DOHH2 (cell line): Measurements from ENCODE around the gene ATP8B1.

ENCODE experiments used
- H3F3A ChIP-seq: fragments of 200-600 bp; sonication (generic), shearing (Covaris generic); 2 replicates; pipeline ENCODE4 v1.6.0; 2016; ENCODE audit warnings: antibody characterized with exemption, mild to moderate bottlenecking; ENCODE audit not compliant: control insufficient read depth, insufficient read depth
- H3K27ac ChIP-seq: fragments of 200-600 bp; sonication (generic); 2 replicates; pipeline ENCODE4 v1.5.1; 2014; ENCODE audit warnings: low read depth, mild to moderate bottlenecking, low read length, moderate library complexity
- H3K27me3 ChIP-seq: fragments of 200-600 bp; sonication (generic); 2 replicates; pipeline ENCODE4 v1.6.1; 2014; ENCODE audit warnings: mild to moderate bottlenecking, low read length, mixed read lengths; ENCODE audit not compliant: control insufficient read depth
- H3K36me3 ChIP-seq: fragments of 200-600 bp; sonication (generic); 2 replicates; pipeline ENCODE4 v1.6.1; 2014; ENCODE audit warnings: mild to moderate bottlenecking, low read length, moderate library complexity, mixed read lengths; ENCODE audit not compliant: control insufficient read depth
- H3K4me1 ChIP-seq: fragments of 200-600 bp; sonication (generic); 2 replicates; pipeline ENCODE4 v1.6.1; 2014; ENCODE audit warnings: mild to moderate bottlenecking, low read length, mixed read lengths; ENCODE audit not compliant: control insufficient read depth
- H3K4me2 ChIP-seq: fragments of 200-600 bp; sonication (generic); 2 replicates; pipeline ENCODE4 v1.6.0; 2014; ENCODE audit warnings: mild to moderate bottlenecking, low read length, moderate library complexity
- H3K4me3 ChIP-seq: fragments of 200-600 bp; sonication (generic); 2 replicates; pipeline ENCODE4 v1.5.1; 2014; ENCODE audit warnings: mild to moderate bottlenecking, low read length, mixed read lengths
- H3K79me2 ChIP-seq: fragments of 200-600 bp; sonication (generic); 2 replicates; pipeline ENCODE4 v1.6.1; 2014; ENCODE audit warnings: mild to moderate bottlenecking, low read length, mixed read lengths; ENCODE audit not compliant: control insufficient read depth
- H3K9me2 ChIP-seq: fragments of 200-600 bp; sonication (generic); replicated peaks from 2 replicates; pipeline ENCODE4 v1.6.1; 2014; ENCODE audit warnings: mild to moderate bottlenecking, low read length, mixed read lengths; ENCODE audit not compliant: control insufficient read depth
- H3K9me3 ChIP-seq: fragments of 200-600 bp; sonication (generic); 2 replicates; pipeline ENCODE4 v1.6.1; 2014; ENCODE audit warnings: antibody characterized with exemption, low read length, mixed read lengths; ENCODE audit not compliant: control insufficient read depth, insufficient read depth
- H4K20me1 ChIP-seq: fragments of 200-600 bp; sonication (generic); 2 replicates; pipeline ENCODE4 v1.6.0; 2014; ENCODE audit warnings: low read depth, mild to moderate bottlenecking, antibody characterized with exemption, low read length, moderate library complexity; ENCODE audit not compliant: control insufficient read depth, insufficient read depth
- EZH2phosphoT487 ChIP-seq: fragments of 200-600 bp; sonication (generic); IDR thresholded peaks from 2 replicates; pipeline ENCODE4 v1.6.1; 2017; ENCODE audit warnings: borderline replicate concordance, mild to moderate bottlenecking, antibody characterized with exemption, low read length, moderate library complexity, mixed read lengths
- TF ChIP-seq, protein P1 (sequence below): fragments of 200-600 bp; sonication (generic); IDR thresholded peaks from one replicate; pipeline ENCODE4 v1.5.1; 2014; ENCODE audit warnings: antibody characterized with exemption, mild to moderate bottlenecking, low read depth, low read length; ENCODE audit not compliant: poor library complexity, severe bottlenecking

ATP8B1 gene

DNA sequence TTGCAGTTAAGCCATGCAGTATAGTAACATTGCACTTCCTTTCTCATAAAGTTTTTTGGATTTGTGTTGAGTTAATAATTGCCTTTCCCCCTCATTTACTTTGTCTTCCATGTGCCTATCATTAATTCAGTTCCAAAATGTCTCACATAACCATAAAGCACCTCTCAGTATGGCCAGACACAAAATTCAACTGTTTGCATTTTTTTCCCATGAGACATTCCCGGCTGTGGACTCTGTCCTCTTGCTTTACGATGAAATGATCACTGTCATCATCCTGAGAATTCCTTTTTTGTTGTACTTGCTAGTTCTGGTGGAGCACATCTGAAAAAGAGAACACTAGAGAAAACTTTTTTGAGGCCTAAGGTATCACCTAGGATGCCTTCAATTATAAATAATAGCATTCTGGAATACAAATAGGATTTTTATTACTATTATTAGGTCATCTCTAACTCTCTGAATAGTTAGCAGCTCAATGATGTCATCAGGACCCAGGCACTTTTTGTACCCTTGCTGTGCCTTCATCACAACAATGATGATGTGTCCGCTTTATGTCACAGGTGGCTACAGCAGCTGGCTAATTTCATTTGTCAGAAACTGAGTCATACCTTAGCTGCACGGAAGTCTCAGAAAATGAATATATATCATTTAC is 8.5 kb upstream of the ATP8B1 start:
- peaks cover 12% of the 10 kb centered on the region; the same call in 1 of the 2 replicates for H3K9me3 ChIP-seq
- no peaks in the 10 kb centered on the region for H3K9me2 ChIP-seq
- no peaks in the 10 kb centered on the region for H4K20me1 ChIP-seq
- no peaks in the 10 kb centered on the region for H3K36me3 ChIP-seq
- H3K27ac ChIP-seq: no peak overlapping the region
- H3K4me3 ChIP-seq: no peak overlapping the region
- H3F3A ChIP-seq: no peaks in the 10 kb centered on the region
- H3K4me1 ChIP-seq: no peaks in the 10 kb centered on the region
- H3K27me3 ChIP-seq: no peaks in the 10 kb centered on the region
- H3K79me2 ChIP-seq: no peaks in the 10 kb centered on the region
- no peak overlapping the region for H3K4me2 ChIP-seq
- TF ChIP-seq, protein P1, sequence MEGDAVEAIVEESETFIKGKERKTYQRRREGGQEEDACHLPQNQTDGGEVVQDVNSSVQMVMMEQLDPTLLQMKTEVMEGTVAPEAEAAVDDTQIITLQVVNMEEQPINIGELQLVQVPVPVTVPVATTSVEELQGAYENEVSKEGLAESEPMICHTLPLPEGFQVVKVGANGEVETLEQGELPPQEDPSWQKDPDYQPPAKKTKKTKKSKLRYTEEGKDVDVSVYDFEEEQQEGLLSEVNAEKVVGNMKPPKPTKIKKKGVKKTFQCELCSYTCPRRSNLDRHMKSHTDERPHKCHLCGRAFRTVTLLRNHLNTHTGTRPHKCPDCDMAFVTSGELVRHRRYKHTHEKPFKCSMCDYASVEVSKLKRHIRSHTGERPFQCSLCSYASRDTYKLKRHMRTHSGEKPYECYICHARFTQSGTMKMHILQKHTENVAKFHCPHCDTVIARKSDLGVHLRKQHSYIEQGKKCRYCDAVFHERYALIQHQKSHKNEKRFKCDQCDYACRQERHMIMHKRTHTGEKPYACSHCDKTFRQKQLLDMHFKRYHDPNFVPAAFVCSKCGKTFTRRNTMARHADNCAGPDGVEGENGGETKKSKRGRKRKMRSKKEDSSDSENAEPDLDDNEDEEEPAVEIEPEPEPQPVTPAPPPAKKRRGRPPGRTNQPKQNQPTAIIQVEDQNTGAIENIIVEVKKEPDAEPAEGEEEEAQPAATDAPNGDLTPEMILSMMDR: no peak
- TF ChIP-seq EZH2phosphoT487: no peak

DNA sequence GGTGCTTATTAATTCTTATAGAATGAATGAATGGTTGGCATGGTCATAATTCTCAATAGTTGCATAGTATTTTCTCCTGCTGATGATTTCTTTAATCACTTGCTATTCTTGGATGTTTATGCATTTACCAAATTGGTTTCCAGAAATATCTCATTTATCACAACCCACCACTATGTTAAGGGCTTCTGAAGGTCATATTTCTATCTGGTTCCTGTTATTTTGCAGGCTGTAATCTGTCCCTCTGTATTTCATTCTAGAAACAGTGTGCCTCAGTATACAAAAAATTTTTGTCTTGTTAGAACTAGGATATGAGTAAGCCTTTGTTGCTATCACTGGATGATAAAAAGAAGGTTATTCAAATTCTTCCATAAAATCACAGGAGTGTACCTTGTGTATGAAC is 6.1 kb upstream of the ATP8B1 start:
- H4K20me1 ChIP-seq: no peaks in the 10 kb centered on the region
- no peaks in the 10 kb centered on the region for H3K9me2 ChIP-seq
- no peak overlapping the region for H3K4me2 ChIP-seq
- no peak overlapping the region for H3K27ac ChIP-seq
- no peaks in the 10 kb centered on the region for H3K79me2 ChIP-seq
- H3K4me3 ChIP-seq: no peak overlapping the region
- no peaks in the 10 kb centered on the region for H3K4me1 ChIP-seq
- peaks cover 10% of the 10 kb centered on the region for H3K27me3 ChIP-seq
- H3K9me3 ChIP-seq: peaks cover 12% of the 10 kb centered on the region; the same call in 1 of the 2 replicates
- TF ChIP-seq, protein P1: no peak
- no peak for TF ChIP-seq EZH2phosphoT487
- no peaks in the 10 kb centered on the region for H3F3A ChIP-seq
- H3K36me3 ChIP-seq: no peaks in the 10 kb centered on the region

DNA sequence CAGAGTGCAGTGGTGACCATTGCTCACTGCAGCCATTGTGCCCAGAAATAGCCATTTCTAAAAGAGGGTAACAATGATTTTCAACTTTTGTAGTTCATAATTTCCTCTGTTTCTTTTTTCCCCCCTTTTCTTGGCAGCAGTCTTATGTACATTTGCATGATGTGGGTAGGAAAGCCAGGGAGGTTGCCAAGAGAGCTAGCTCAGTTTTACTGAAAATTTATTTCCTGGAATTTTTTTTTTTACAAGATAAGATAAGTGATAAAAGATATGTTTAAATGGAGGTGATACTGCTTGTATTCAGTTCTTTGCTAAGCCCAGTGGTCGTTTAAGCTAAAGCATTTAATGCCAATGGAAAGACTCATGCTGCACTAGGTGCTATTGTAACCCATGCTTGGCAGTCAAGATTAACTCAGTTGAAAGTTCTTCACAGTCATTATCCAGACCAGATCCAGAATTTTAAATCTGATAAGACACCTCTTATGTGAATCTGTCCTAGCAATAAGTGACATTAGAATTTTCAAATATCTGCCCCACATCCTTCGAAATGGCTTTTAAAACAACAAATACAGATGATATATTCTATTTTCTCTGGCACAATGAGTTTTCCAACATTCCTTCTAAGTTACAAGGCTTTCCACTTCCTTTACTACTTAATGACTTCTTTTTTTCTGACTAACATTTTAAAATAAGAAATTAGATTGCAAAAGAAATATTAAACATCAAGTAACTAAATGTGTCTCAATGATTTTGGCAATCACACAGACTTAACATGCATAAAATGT is 4.4 kb upstream of the ATP8B1 start:
- no peaks in the 10 kb centered on the region for H4K20me1 ChIP-seq
- H3K9me3 ChIP-seq: peaks cover 7% of the 10 kb centered on the region; the same call in 1 of the 2 replicates
- TF ChIP-seq, protein P1: no peak
- TF ChIP-seq EZH2phosphoT487: no peak
- H3K4me3 ChIP-seq: no peak overlapping the region
- no peak overlapping the region for H3K27ac ChIP-seq
- no peaks in the 10 kb centered on the region for H3K4me1 ChIP-seq
- peaks cover 25% of the 10 kb centered on the region for H3K27me3 ChIP-seq
- no peaks in the 10 kb centered on the region for H3K79me2 ChIP-seq
- no peaks in the 10 kb centered on the region for H3K9me2 ChIP-seq
- no peaks in the 10 kb centered on the region for H3F3A ChIP-seq
- H3K4me2 ChIP-seq: no peak overlapping the region
- no peaks in the 10 kb centered on the region for H3K36me3 ChIP-seq
